Right renal cortex interstitium (tissue), 3 donors: ENCODE results near the gene HNRNPD. TPM values are rescaled to one million over a fixed set of nuclear protein-coding genes. Genes with fewer than 3 reads are reported as not detected.
A peak's percentile ranks its signal among the peaks of the same experiment; 100 is the strongest.
"Not testable (repeated sequence)": the region's sequence is repeated elsewhere in the genome, so short reads cannot be mapped to it uniquely, and the experiment has no call there.

Source experiments
- DNase-seq, 3 donors: peaks; one replicate each; pipeline ENCODE4 v3.0.0-alpha.2; 2013; ENCODE audit warnings: low read depth in 3 of 3, low spot score in 2 of 3
- polyA plus RNA-seq, 3 donors: library from polyadenylated mRNA; unstranded; fragments of 120-200 nt; gene quantifications; one replicate each; pipeline ENCODE4 v1.2.1, GENCODE V29; 2013; ENCODE audit not compliant: insufficient read length in 3 of 3

The HNRNPD gene
- 100 to 1,000 TPM; 563 to 616 (median 590) TPM for polyA plus RNA-seq

- DNase-seq, result peak; percentile 96 to 98 (median 98)
These were observed at the start of gene HNRNPD for GRCh38 chr4:82373816-82374625. HNRNPD (minus strand) TSS chr4:82373991; CDS start chr4:82373678, 313 bp downstream.

DNA sequence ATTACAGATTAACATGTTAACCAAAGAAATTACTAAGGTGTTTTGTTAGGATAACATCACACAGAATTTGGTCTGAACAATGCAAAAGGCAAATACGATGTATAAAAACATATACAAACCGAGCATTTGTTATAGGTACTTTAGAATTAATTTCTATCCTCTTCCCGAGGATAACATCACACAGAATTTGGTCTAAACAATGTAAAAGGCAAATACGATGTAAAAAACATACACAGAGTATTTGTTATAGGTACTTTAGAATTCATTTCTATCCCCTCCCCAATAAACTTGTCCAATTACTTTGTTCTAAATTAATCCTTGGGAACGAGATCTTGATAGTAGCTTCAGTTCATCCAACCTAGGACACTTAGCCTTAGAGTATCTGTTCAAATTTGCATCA, 48.8 kb upstream of the HNRNPD start:
- DNase-seq, result no peak

DNA sequence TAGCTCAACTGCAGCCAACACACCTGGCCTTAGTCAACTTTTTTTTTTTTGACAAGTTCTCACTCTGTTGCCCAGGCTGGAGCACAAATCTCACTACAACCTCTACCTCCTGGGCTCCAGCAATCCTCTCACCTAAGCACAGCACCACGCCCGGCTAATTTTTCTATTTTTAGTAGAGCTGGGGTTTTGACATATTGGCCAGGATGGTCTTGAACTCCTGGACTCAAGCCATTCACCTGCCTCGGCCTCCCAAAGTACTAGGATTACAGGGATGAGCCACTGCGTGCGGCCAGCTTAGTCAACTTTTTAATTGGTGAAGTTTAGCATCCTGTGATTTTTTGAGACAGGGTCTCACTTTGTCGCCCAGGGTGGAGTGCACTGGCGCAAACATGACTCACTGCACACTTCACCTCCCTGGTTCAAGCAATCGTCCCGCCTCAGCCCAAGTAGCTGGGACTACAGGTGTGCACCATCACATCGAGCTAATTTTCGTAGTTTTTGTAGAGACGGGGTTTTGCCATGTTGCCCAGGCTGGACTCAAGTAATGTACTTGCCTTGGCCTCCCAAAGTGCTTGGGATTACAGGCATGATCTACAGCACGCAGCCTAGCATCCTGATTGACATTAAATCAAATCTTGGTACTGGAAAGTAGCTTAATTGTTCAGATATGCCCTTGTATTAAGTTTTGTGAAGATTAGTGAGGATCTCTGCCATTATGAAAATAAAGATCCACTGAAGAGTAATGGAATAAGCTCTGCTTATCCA, 48.2 kb upstream of the HNRNPD start:
- DNase-seq, result no peak

GRCh38 chr4:82419451-82419850, 45.7 kb upstream of the HNRNPD start:
- no peak for DNase-seq

GRCh38 chr4:82415922-82416365, 42.2 kb upstream of the HNRNPD start:
- no peak for DNase-seq

DNA sequence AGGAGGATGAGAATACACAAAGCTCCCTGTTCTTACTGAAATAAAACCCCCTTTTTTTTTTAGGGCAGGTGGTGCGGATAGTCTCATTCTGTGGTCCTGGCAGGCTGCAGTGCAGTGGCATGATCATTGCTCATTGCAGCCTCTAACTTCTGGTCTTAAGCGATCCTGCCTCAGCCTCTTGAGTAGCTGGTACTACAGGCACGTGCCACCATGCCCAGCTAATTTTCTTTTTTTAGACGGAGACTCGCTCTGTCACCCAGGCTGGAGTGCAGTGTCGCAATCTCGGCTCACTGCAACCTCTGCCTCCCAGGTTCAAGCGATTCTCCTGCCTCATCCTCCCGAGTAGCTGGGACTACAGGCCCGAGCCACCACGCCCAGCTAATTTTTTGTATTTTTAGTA, 41.3 kb upstream of the HNRNPD start:
- DNase-seq, result not testable (repeated sequence)

GRCh38 chr4:82403725-82404124, 29.9 kb upstream of the HNRNPD start:
- no peak for DNase-seq

GRCh38 chr4:82402196-82402775, 28.5 kb upstream of the HNRNPD start:
- DNase-seq, result no peak

- DNase-seq, result no peak
These were observed 27.8 kb upstream of the HNRNPD start for GRCh38 chr4:82401600-82401999.

GRCh38 chr4:82398263-82398662, 24.5 kb upstream of the HNRNPD start:
- no peak for DNase-seq

DNA sequence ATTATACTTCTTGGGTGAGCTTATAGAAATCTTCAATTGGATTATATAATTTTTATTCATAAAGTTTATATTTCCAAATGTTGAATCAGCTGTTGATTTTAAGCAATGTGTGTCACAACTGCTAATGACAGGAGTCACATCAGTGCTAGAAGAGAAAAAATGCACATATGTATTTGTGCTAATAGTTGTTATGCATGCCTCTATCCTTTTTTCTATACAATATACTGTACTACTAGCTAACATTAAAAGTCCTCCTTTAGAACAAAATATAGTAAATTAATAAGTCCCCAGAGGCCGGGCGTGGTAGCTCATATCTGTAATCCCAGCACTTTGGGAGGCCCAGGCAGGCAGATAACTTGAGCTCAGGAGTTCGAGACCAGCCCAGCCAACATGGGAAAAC, 23.7 kb upstream of the HNRNPD start:
- no peak for DNase-seq

- DNase-seq, result no peak
These were observed 21.1 kb upstream of the HNRNPD start for GRCh38 chr4:82394896-82395295.

- DNase-seq, result not testable (repeated sequence)
These were observed 16.3 kb upstream of the HNRNPD start for GRCh38 chr4:82390061-82390460.

DNA sequence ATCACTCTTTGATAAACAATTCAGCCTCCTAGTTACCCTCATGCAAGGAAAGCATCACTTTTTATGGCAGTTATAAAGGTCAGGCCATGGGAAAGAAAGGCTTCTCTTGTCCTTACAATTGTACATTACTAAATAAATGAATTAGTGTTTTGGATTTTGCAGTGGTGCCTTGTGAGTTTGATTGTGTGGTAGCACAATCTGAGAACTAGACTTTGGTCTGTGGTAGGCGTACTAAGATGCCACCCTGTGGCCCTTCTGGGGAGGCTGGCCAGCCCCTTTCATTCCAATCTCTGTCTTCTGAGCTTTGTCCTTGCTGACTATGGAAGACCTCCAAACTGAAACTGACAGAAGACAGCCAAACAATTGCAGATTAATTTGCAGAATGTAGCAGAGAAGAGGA, 14.6 kb upstream of the HNRNPD start:
- DNase-seq, result no peak

DNA sequence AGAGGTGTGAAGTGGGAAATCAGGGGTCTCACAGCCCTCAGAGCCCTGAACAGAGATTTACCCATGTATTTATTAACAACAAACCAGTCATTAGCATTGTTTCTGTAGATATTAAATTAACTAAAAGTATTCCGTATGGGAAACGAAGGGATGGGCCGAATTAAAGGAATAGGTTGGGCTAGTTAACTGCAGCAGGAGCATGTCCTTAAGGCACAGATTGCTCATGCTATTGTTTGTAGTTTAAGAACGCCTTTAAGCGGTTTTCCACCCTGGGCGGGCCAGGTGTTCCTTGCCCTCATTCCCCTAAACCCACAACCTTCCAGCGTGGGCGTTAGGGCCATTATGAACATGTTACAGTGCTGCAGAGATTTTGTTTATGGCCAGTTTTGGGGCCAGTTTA, 12.5 kb upstream of the HNRNPD start:
- DNase-seq, result not testable (repeated sequence)

GRCh38 chr4:82382751-82383150, 9.0 kb upstream of the HNRNPD start:
- no peak for DNase-seq

DNA sequence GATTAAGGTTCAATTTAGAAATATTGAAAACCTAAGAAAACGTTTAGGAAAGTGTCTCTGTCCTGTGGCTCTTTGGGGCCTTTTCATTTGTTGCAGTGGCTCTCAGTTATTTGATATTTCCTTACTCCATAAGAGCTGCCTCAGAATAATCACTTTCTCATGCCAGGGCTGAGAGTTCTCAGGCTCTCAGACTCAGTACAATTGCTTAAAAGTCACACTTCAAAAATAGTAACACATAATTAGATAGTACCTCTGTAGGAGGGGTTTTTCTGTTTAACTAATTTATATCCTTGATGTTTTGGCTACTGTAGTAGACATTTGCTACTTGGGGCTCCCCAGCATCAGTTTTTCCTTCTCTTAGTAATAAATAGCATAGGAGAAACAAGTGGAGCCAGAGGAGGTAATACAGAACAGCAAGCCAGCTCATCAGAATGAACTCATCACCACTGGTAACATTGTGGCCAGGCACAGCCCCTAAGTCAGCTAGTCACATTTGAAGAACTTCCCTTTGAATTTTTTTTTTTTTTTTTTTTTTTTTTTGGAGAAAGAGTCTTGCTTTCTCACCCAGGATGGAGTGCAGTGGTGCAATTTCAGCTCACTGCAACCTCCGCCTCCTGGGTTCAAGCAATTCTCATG, 8.0 kb upstream of the HNRNPD start:
- no peak for DNase-seq

GRCh38 chr4:82381235-82381634, 7.4 kb upstream of the HNRNPD start:
- no peak for DNase-seq

- DNase-seq, result no peak
These were observed 7.0 kb upstream of the HNRNPD start for GRCh38 chr4:82380831-82381230.

GRCh38 chr4:82380344-82380743, 6.6 kb upstream of the HNRNPD start:
- DNase-seq, result no peak

DNA sequence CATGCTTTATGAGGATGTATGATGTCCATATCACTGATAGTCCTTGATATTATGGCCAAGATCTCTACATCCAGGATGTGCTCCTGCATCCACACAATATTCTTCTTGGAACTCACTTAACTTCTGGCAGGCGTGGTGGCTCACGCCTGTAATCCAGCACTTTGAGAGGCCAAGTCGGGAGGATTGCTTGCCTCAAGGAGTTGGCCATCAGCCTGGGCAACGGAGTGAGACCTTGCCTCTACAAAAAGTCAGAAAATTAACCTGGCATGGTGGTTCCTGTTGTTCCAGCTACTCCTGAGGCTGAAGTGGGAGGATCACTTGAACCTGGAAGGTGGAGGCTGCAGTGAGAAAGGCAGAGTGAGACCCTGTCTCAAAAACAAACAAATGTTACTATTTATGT, 2.3 kb upstream of the HNRNPD start:
- DNase-seq, result no peak
